WTC11 (cell line): ENCODE results near the gene LNX1.

Experiments used
- CTCF ChIP-seq: fragments of 200-600 bp; IDR thresholded peaks from 2 replicates; pipeline ENCODE4 v1.8.0; 2022; ENCODE audit warnings: antibody characterized with exemption
- FOXJ3 ChIP-seq: sonication (generic); formaldehyde crosslinking; IDR thresholded peaks from 2 replicates; pipeline ENCODE4 v1.9.0; 2021; ENCODE audit warnings: missing genetic modification reagents, mild to moderate bottlenecking, borderline replicate concordance
- MAX ChIP-seq: sonication (generic); formaldehyde crosslinking; IDR thresholded peaks from 2 replicates; pipeline ENCODE4 v1.8.0; 2022; ENCODE audit warnings: mild to moderate bottlenecking, missing genetic modification reagents
- MYBL2 ChIP-seq: sonication (generic); formaldehyde crosslinking; IDR thresholded peaks from 2 replicates; pipeline ENCODE4 v1.8.1; 2023; ENCODE audit warnings: mild to moderate bottlenecking, moderate library complexity, missing genetic modification reagents
- NFYB ChIP-seq: sonication (generic); formaldehyde crosslinking; conservative IDR thresholded peaks from 2 replicates; pipeline ENCODE4 v1.8.0; 2022; ENCODE audit warnings: low read depth, missing genetic modification reagents
- PREB ChIP-seq: sonication (generic); formaldehyde crosslinking; IDR thresholded peaks from 2 replicates; pipeline ENCODE4 v1.8.1; 2022; ENCODE audit warnings: mild to moderate bottlenecking, missing genetic modification reagents, moderate library complexity, borderline replicate concordance
- TP53 ChIP-seq: sonication (generic); formaldehyde crosslinking; IDR thresholded peaks from 2 replicates; pipeline ENCODE4 v1.8.1; 2023; ENCODE audit warnings: mild to moderate bottlenecking, missing genetic modification reagents
- USF1 ChIP-seq: sonication (generic); formaldehyde crosslinking; IDR thresholded peaks from 2 replicates; pipeline ENCODE4 v1.8.0; 2022; ENCODE audit warnings: mild to moderate bottlenecking, missing genetic modification reagents

- TF ChIP-seq NFYB (CRISPR knock-in tag), result no peak
- no peak for TF ChIP-seq TP53 (CRISPR knock-in tag)
- TF ChIP-seq CTCF, result no peak
- TF ChIP-seq MAX (CRISPR knock-in tag), result no peak
- TF ChIP-seq USF1 (CRISPR knock-in tag), result no peak
- no peak for TF ChIP-seq FOXJ3 (CRISPR knock-in tag)
- no peak for TF ChIP-seq MYBL2 (CRISPR knock-in tag)
- no peak for TF ChIP-seq PREB (CRISPR knock-in tag)
Observed at GRCh38 chr4:53599632-53600031, 8.3 kb upstream of the LNX1 start.
